Caco-2 (cell line): ENCODE measurements around the gene TP53BP1. TPM values are rescaled to one million over a fixed set of nuclear protein-coding genes. Genes with fewer than 3 reads are reported as not detected.

Source experiments
- BruUV-seq: library from RNA; stranded (reverse); fragments of 400-500 nt; replicated peaks from 2 replicates; lab custom pipeline; 2021; lab: Mats Ljungman, UMichigan
- CTCF ChIA-PET: fragments of 300-600 bp; sonication (Branson Sonifier 250); formaldehyde crosslinking; loops from one replicate; lab custom pipeline; 2022; ENCODE audit warnings: antibody characterized with exemption; lab: Charles Lee
- POLR2A ChIA-PET: fragments of 300-600 bp; sonication (Branson Sonifier 250); formaldehyde crosslinking; loops from one replicate; lab custom pipeline; 2022; ENCODE audit warnings: antibody characterized with exemption; lab: Charles Lee
- DNase-seq, 2 experiments: peaks; one replicate each; pipeline versions ENCODE4 v3.0.0 to v3.0.0-alpha.2; 2020 to 2022
- H3K27me3 ChIP-seq: replicated peaks from 2 replicates; pipeline ENCODE4 v1.6.0; 2011; ENCODE audit warnings: low read length; ENCODE audit not compliant: control insufficient read depth, insufficient read depth
- H3K36me3 ChIP-seq: 2 replicates; pipeline ENCODE4 v1.5.1; 2011; ENCODE audit warnings: low read length; ENCODE audit not compliant: control insufficient read depth, insufficient read depth
- H3K4me1 ChIP-seq: fragments of 250-450 bp; sonication (Bioruptor Pico); 2 replicates; pipeline ENCODE4 v1.5.1; 2020; ENCODE audit warnings: mild to moderate bottlenecking
- H3K4me3 ChIP-seq: 2 replicates; pipeline ENCODE4 v1.5.1; 2011; ENCODE audit warnings: low read depth, mild to moderate bottlenecking, control low read depth, low read length
- H3K9me3 ChIP-seq: fragments of 250-450 bp; sonication (Bioruptor Pico); 2 replicates; pipeline ENCODE4 v1.5.1; 2020; ENCODE audit warnings: mild to moderate bottlenecking, moderate library complexity
- H3K27ac Mint-ChIP-seq: one replicate; pipeline ENCODE4 v1.8.0; 2022; ENCODE audit warnings: mixed read lengths; ENCODE audit not compliant: unreplicated experiment
- H3K27me3 Mint-ChIP-seq: one replicate; pipeline ENCODE4 v1.8.0; 2022; ENCODE audit warnings: mixed read lengths; ENCODE audit not compliant: insufficient read depth, unreplicated experiment
- H3K36me3 Mint-ChIP-seq: one replicate; pipeline ENCODE4 v1.8.0; 2022; ENCODE audit warnings: mild to moderate bottlenecking, mixed read lengths; ENCODE audit not compliant: insufficient read depth, unreplicated experiment
- H3K4me1 Mint-ChIP-seq: one replicate; pipeline ENCODE4 v1.8.0; 2022; ENCODE audit warnings: low read depth, mixed read lengths; ENCODE audit not compliant: unreplicated experiment
- H3K4me3 Mint-ChIP-seq: one replicate; pipeline ENCODE4 v1.8.0; 2022; ENCODE audit warnings: mild to moderate bottlenecking, moderate library complexity, mixed read lengths; ENCODE audit not compliant: unreplicated experiment
- H3K9me3 Mint-ChIP-seq: one replicate; pipeline ENCODE4 v1.8.0; 2022; ENCODE audit warnings: mixed read lengths; ENCODE audit not compliant: unreplicated experiment
- CTCF ChIP-seq, 2 experiments: fragments of 200-600 bp in 1 of 2; IDR thresholded peaks; 1 replicate in 1 of 2; 2 replicates in 1 of 2; pipeline versions ENCODE4 v1.5.1 to v1.8.0; 2011 to 2022; ENCODE audit warnings: antibody characterized with exemption in 1 of 2, control low read depth in 1 of 2, inconsistent platforms in 1 of 2, low read depth in 1 of 2, low read length in 1 of 2, mild to moderate bottlenecking in 1 of 2, moderate library complexity in 1 of 2; ENCODE audit not compliant: insufficient read depth in 1 of 2, severe bottlenecking in 1 of 2, unreplicated experiment in 1 of 2
- intact Hi-C: fragments of 100-400 bp; cut with micrococcal nuclease; formaldehyde crosslinking; loops from one replicate; pipeline ENCODE4 v1.10.0; 2022; ENCODE audit not compliant: unreplicated experiment
- total RNA-seq: library from RNA; stranded (reverse); gene quantifications from 2 replicates; pipeline ENCODE4 v1.2.3, GENCODE V29; 2022

TP53BP1 gene
- total RNA-seq, 1 experiment from 2014 or later: 39.8 TPM

DNA sequence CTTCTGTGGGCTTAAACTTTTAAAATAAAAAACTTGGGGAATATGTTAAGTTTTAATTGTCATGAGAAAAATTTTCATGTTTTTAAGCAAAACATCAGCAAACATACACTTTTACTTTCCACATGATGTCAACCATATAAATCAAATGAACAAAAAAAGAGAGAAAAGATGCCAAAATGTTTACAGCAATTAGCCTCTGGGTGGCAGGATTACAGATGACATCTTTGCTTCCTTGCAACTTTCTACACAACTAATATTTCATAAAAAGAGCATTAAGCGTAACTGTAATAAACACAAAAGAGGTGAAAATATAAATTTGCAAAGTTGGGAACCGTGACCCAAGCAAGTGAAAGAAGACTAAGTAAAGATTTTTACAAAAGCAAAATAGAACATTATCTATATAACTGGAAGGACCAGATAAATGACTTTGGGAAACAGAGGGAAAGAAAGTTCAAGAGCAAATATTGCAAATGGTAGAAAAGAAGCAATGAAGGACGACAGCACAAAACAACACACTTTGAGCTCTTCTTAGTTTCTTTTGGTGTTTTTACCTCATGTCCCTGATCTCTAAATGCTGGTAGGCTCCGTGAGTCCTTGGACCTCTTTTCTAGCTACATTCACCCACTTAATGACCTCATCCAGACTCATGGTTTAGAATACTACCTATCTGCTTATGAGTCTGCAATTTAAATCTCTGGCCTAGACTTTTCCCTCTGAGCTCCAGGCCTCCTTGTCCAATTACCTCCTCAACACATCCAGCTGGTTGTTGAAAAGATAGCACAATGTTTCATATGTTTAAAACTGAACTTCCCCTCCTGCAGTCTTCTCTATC lies 9.4 kb downstream of the TP53BP1 start:
- H3K27me3 Mint-ChIP-seq: no peaks in the 10 kb centered on the region
- Histone ChIP-seq H3K9me3 (no peaks in the 10 kb centered on the region), H3K4me1 (no peaks in the 10 kb centered on the region), H3K4me3 (no peak overlapping the region), H3K36me3 (peaks cover 2% of the 10 kb centered on the region; the same call in 1 of the 2 replicates), H3K27me3 (no peaks in the 10 kb centered on the region)
- ChIA-PET CTCF (no interaction called here), POLR2A (no interaction called here)
- BruUV-seq: no TSS peak
- intact Hi-C loops: no loop called here
- H3K4me3 Mint-ChIP-seq: no peak overlapping the region
- DNase-seq: no peak
- H3K4me1 Mint-ChIP-seq: no peaks in the 10 kb centered on the region
- peak overlapping the region; percentile 39 for H3K27ac Mint-ChIP-seq
- H3K36me3 Mint-ChIP-seq: peaks cover 30% of the 10 kb centered on the region
- TF ChIP-seq CTCF (IDR thresholded peaks at IDR 0.05; ENCODE audit: insufficient read depth in 1 of 2, low read depth in 1 of 2, low read length in 1 of 2, severe bottlenecking in 1 of 2, unreplicated experiment in 1 of 2): no peak
- no peaks in the 10 kb centered on the region for H3K9me3 Mint-ChIP-seq

DNA sequence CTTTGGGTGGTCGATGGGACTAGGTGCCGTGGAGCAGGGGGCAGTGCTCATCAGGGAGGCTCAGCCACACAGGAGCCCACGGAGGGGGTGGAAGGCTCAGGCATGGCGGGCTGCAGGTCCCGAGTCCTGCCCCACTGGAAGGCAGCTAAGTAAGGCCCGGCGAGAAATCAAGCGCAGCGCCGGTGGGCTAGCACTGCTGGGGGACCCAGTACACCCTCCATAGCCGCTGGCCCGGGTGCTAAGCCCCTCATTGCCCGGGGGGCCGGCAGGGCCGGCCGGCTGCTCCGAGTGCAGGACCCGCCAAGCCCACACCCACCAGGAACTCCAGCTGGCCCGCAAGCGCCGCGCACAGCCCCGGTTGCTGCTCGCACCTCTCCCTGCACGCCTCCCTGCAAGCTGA lies 19.1 kb downstream of the TP53BP1 start:
- no peak overlapping the region for H3K4me3 ChIP-seq
- H3K4me1 ChIP-seq: no peaks in the 10 kb centered on the region
- ChIA-PET CTCF (no interaction called here), POLR2A (no interaction called here)
- no peaks in the 10 kb centered on the region for H3K27me3 Mint-ChIP-seq
- no peak overlapping the region for H3K27ac Mint-ChIP-seq
- H3K36me3 ChIP-seq: peaks cover 2% of the 10 kb centered on the region; the same call in 1 of the 2 replicates
- no TSS peak for BruUV-seq
- no peak for DNase-seq
- H3K27me3 ChIP-seq: no peaks in the 10 kb centered on the region
- intact Hi-C loops: no loop called here
- H3K4me1 Mint-ChIP-seq: no peaks in the 10 kb centered on the region
- H3K9me3 Mint-ChIP-seq: no peaks in the 10 kb centered on the region
- H3K9me3 ChIP-seq: no peaks in the 10 kb centered on the region
- H3K36me3 Mint-ChIP-seq: peaks cover 53% of the 10 kb centered on the region
- no peak overlapping the region for H3K4me3 Mint-ChIP-seq
- TF ChIP-seq CTCF (IDR thresholded peaks at IDR 0.05; ENCODE audit: insufficient read depth in 1 of 2, low read depth in 1 of 2, low read length in 1 of 2, severe bottlenecking in 1 of 2, unreplicated experiment in 1 of 2): no peak

DNA sequence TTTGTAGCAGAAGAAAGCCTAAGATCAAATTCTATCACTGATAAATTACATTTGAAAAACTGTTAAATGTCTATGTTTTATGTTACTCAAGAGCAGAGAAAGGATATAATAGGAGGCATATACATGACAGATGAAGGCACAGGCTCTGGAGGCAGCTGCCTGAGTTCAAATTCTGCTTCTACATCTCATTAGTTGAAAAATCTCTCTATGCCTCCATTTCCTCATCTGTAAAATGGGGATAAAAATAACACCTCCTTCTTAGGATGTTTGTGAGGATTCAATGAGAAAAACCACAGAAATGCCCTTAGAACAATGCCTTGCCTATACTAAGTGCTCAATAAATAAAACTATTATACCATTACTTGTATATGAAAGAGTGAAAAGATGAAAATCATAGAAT lies 21.0 kb downstream of the TP53BP1 start:
- ChIA-PET POLR2A (no interaction called here), CTCF (no interaction called here)
- BruUV-seq: no TSS peak
- Mint-ChIP-seq H3K9me3 (no peaks in the 10 kb centered on the region), H3K4me1 (no peaks in the 10 kb centered on the region), H3K4me3 (no peak overlapping the region), H3K36me3 (peaks cover 39% of the 10 kb centered on the region), H3K27me3 (no peaks in the 10 kb centered on the region), H3K27ac (no peak overlapping the region)
- Histone ChIP-seq H3K27me3 (no peaks in the 10 kb centered on the region), H3K4me1 (no peaks in the 10 kb centered on the region), H3K4me3 (no peak overlapping the region), H3K36me3 (no peaks in the 10 kb centered on the region; the same call in 1 of the 2 replicates), H3K9me3 (no peaks in the 10 kb centered on the region)
- TF ChIP-seq CTCF (IDR thresholded peaks at IDR 0.05; ENCODE audit: insufficient read depth in 1 of 2, low read depth in 1 of 2, low read length in 1 of 2, severe bottlenecking in 1 of 2, unreplicated experiment in 1 of 2): no peak
- intact Hi-C loops: no loop called here
- no peak for DNase-seq
